Stimulated activated naive CD4-positive, alpha-beta T cell (primary cell): ENCODE data around the gene NAIF1.
"Not testable (repeated sequence)": the region's sequence is repeated elsewhere in the genome, so short reads cannot be mapped to it uniquely, and the experiment has no call there.

Source experiments
- DNase-seq, 6 experiments: peaks; one replicate each; lab custom pipeline; 2025; lab: John Stamatoyannopoulos, UW

NAIF1 gene

GRCh38 chr9:128085943-128086342 is 18.8 kb upstream of the NAIF1 start:
- DNase-seq: no peak

GRCh38 chr9:128084746-128085145 is 17.6 kb upstream of the NAIF1 start:
- DNase-seq: no peak

DNA sequence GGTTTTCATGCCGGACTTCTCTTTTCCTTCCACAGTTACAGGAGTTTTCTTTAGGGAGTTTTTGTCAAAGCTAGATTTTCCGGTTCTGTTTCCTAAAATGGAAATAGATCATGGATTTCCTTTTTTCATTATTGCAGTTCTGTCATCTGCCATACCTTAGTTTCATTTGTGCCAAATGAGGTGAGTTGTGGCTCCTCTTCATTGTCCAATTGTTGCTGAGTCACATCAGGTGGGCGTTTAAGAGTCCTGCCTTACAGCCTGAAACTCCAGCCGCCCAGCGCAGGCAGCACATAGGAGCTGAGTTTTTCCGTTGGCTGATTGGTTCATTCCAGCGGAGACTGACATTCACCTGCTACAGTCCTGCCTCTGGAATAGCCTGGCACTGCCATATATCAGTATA is 15.0 kb upstream of the NAIF1 start:
- DNase-seq: no peak

DNA sequence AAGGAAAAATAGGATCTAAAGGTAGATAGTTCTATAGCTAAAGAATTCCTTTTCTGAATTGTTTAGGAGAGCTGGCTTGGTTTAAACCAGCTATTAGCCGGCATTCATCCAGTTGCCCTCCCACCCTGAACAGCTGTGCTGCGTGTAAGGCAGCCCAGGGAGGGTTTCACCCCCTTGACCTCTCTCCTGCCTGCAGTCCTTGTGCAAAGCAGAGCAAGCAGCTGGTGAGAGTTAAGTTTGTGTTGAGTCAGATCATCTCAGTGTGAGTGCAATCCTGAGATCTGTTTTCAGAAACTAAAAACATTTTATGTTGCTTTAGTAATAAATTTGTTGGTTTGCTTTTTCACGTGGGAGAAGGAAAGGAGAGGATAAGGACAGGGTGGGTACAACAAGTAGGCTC is 13.9 kb upstream of the NAIF1 start:
- DNase-seq: no peak

- no peak for DNase-seq
Measured at GRCh38 chr9:128080206-128080605, 13.1 kb upstream of the NAIF1 start.

DNA sequence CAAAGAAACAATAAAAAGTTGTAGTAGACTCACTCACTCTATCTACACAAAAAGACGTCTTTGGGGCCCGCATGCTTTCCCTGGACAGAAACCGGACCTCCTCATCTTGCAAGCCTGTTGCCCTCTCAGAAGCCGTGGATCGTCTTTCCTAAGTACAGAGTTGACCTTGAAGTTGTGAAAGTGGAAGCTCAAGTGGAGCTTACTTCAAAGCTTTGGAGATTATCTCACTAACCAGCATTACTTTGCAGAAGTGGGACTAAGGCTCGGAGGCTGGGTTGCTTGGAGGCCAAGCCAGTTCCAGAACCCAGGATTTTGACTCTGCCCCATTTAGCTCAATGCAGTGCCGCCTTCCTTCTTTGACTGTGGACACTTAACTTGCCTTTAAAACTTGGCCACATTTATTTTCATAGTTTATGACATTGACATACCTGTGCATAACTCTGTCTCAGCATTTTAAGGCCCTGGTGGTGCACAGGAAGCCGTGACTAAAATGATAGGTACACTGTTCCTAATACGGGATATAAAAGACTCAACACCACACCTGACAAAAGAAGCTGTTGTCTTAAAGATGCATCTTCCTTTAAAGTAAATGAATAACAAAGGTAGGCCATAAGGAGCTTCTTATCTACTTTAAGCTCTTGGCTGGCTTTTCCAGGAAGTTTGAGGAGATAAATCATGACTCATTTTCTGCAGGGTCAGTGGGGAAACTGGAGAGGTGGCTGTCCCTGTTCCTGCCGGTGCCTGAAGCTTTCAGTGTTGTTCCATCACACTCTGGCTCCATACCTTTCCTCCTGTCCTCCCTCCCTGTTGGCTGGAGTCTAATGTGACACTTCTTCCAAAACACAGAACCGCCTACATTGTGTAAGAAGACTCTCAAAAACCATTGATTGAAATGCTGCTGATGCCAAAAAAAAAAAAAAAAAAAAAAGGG is 11.6 kb upstream of the NAIF1 start:
- no peak for DNase-seq

DNA sequence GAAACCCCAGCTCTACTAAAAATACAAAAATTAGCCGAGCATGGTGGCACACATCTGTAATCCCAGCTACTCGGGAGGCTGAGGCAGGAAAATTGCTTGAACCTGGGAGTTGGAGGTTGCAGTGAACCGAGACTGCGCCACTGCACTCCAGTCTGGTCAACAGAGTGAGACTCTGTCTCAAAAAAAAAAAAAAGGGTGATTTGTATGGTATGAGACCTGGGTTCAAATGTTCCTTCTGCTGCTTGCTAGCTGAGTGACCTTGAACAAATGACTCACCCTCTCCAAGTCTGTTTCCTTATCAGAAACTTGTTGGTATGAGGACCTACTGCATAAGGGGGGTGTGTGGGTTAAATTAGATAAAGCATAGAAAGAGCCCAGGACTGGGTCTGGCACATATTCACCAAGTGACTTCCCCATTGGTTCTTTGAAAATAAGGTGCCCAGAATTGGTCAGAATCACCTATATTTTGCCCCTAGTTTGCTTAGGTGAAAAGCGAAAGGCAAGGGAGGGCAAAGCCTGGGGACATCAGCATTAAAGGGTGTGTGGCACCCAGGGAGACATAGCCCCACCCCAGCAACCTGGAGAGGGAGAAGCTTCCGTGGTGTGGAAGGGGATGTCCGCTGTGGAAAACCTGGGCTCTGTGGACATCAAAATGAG is 10.9 kb upstream of the NAIF1 start:
- no peak for DNase-seq

DNA sequence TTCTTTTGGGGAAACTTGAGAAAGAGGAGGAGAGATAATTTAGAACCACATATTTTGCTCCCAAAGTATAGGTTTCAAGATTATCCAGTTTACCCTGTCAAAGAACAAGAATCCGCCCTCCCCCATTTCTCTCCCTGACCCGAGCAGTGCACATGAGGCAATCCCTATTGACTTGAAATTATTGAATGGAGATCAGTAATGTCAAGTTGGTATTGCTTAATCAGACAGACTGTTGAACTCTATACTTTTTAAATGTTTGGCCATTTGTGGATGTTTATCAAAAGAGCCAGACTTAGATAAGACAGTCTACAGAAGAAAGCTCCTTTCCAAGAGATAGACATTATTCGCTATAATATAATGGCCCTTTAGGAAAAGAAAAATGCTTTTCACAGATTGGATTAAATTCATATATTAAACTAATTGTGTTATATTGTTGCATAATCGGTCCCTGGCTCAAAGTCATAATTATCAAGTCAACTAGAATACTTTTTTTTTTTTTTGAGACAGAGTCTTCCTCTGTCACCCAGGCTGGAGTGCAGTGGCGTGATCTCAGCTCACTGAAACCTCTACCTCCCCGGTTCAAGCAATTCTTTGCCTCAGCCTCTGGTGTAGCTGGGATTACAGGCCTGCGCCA is 6.2 kb upstream of the NAIF1 start:
- DNase-seq: no peak

DNA sequence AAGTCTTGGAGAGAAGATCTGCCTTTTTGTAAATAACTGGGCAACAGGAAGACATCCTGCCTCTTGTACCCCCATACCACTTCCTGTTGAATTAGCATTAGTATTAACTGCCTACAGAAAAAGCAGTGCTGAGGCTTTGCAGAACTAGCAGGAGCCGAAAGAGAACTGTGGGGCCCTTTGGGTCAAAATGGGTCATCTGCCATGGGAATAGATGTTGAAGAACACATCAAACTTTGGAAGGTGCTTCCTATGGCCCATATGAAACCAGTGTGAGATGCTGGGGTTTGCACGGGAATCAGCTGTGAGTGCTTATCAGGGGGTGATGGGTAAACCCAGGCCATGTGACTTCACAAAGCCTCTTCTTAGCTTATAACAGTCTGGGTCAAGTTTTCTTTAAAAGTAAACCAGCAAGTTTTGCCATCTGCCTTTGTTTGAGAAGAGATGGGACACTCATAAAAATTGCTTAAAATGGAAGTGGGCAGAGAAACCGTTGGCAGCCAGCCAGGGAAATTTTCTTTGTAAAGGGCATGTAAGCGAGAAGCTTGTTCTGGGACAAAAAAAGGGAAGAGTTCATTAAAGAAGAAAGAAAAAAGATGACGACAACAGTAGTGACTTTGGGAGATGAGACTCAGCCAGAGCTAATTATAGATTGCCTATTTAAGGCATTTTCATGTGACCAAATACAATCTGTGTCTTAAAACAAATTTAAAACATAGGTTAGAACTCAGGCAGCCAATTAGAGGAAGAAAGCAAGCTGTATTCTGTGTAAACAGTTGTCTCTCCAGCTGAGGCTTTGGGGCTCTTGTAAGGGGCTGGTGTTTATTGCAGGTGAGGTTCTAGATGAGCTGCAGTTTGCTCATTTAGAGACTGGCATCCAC is 5.3 kb upstream of the NAIF1 start:
- peak in 4 of 6 experiments; percentile 15 to 51 (median 46) for DNase-seq

DNA sequence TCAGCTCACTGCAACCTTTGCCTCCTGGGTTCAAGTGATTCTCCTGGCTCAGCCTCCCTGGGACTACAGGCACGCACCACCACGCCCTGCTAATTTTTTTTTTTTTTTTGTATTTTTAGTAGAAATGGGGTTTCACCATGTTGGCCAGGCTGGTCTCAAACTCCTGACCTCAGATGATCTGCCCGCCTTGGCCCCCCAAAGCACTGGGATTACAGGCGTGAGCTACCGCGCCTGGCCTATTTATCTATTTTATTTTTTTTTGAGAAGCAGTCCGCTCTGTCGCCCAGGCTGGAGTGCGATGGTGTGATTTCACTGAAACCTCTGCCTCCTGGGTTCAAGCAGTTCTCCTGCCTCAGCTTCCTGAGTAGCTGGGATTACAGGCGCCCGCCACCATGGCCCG is 4.4 kb upstream of the NAIF1 start:
- DNase-seq: not testable (repeated sequence)

DNA sequence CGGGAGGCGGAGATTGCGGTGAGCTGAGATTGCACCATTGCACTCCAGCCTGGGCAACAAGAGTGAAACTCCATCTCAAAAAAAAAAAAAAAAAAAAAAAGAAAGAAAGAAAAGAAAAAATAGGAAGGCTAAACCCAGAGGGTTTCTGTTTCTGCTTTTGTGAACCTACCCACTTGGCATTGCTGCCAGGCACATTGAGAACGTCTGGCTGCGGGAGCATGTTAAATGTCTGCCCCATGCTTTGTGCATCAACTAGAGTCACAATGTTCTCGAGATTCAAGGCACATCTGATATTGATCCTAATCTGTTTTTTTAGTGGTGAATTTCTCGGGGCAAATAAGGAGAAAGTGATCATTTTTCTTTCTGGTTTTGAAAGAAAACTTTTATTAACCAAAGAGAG is 3.8 kb upstream of the NAIF1 start:
- DNase-seq: no peak

DNA sequence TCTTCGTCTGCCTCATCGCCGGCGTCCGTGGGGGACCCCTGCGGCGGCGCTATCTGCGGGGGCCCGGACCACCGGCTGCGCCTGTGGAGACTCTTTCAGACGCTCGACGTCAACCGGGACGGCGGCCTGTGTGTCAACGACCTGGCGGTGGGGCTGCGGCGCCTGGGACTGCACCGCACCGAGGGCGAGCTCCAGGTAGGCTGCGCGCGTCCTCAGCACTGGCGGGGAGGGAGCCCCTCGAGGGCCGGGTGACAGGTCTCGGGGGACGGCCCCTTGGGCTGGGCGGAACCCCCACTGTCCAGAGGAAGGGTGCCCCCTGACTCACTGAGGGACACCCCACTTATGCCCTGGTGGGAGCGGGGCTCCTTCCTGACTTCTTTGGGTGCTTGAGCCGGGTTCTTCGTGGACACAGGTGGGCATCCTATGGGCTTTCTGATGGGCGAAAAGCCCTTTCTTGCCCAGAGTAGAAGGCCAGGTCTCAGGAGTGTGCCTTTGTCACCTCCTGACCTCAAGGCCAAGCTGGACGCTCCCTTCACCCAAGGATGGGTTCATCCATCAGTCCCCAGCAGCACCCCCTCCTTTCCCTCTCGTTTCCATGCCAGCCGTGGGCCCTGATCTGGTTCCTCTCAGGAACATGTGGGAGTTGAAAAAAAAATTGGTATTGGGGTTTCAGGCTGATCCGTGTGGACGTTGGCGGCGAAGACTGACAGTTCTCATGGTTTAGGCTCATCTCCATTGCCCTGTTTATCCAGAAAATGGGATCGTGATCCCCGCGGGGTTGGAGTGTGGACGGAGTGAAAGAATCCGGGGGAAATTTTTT is 1.5 kb upstream of the NAIF1 start:
- DNase-seq: peak in 3 of 6 experiments; percentile 39 to 58 (median 47)

DNA sequence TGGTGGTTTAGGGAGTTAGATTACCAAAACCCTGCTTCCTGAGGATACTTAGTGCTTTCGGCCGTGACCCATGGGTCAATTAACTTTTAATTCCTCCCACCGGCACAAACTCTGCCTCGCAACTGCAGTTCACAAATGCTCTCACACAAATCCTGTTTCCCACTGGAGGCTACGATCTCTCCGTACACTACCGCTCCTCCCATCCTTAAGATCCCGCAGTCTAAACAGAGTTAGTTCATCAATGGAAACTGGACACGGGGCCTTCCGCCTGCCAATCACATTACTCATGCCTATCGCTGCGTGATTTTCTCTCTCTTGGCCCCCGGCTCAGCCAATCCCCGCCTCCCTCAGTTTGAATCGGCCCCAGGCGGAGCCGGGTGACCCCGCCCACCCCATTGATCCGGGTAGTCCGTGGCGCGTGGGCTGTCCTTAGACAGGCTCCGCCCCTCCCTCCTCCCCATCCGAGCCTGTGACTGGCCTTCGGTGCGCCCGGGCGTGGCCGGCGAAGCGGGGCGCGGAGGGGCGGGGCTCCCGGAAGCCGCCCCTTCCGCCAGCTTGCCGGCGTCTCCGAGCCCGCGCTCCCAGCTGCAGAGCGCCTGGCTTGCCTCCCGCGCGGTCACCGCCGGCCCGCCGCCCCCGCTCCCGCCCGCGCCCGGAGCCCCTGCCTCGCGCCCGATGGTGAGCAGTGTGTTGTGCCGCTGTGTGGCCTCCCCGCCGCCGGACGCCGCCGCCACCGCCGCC is 695 bp upstream of the NAIF1 start, which contains the start of gene SLC25A25:
TSS of gene SLC25A25 (plus strand) at position 588 of the 741 bp plus-strand sequence. CDS start at position 676, 88 bp downstream.
- peak; percentile 98 to 100 (median 100) for DNase-seq

DNA sequence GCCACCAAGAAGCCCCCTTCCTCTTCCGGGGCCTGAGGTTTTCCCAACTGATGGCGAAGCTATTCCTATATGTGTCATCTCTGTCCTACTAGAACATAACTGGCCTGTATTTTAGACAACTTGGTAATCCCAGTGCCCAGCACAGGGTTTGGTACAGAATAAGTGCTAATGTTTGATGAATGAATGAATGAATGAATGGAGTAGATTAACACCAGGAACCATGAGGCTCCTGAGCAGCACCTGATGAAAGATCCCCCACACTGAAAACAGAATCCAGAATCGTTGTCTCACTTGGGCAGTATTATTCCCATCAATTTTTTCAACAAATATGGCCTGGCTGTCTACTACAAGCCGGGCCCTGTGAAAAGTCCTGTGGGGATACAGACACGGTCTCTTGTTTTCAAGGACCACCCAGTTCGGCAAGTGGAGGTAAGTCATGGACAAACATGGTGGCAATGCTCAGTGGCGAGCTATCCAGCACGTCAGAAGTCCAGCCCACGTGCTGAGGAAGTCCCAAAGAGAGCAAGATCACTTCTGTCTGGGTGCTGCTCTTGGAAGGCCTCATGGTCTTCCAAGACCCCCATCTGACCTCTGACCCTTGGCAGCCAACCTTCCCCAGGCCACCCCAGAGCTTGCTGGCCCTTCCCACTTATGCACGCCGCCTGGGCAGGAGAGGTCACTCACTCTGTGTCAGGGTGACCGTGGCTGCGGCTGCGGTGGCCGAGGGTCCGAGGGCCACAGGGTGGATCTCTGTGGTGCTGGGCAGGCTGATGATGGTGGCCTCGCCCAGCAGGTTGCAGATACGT is 1.0 kb downstream of the NAIF1 start:
- DNase-seq: no peak

GRCh38 chr9:128062846-128063831 is 4.0 kb downstream of the NAIF1 start:
- DNase-seq: no peak

- no peak for DNase-seq
Measured at GRCh38 chr9:128062279-128062678, 4.8 kb downstream of the NAIF1 start.

GRCh38 chr9:128061275-128061960 is 5.7 kb downstream of the NAIF1 start:
- DNase-seq: no peak
